CD4-positive, alpha-beta T cell treated with Interleukin-2 at 100 ng/mL for 4 hours (primary cell): ENCODE data around the gene PES1.
"Not testable (repeated sequence)": the region's sequence is repeated elsewhere in the genome, so short reads cannot be mapped to it uniquely, and the experiment has no call there.

Experiments
- DNase-seq: peaks from one replicate; pipeline ENCODE4 v3.0.0-alpha.2; 2020; ENCODE audit warnings: low spot score

PES1 gene

GRCh38 chr22:30591588-30592359 is at the start of gene PES1:
TSS of gene PES1 (minus strand) at chr22:30591910. CDS start at chr22:30591833, 77 bp downstream.
- peak; percentile 98 for DNase-seq

- DNase-seq = no peak
Observed at GRCh38 chr22:30640839-30641430, 49.2 kb upstream of the PES1 start.

GRCh38 chr22:30640361-30640760 is 48.7 kb upstream of the PES1 start:
- no peak for DNase-seq

GRCh38 chr22:30637701-30638114 is 46.0 kb upstream of the PES1 start:
- DNase-seq = no peak

- no peak for DNase-seq
Observed at GRCh38 chr22:30636226-30637077, 44.7 kb upstream of the PES1 start.

GRCh38 chr22:30635273-30636225 is 43.8 kb upstream of the PES1 start, which contains the start of gene SLC35E4:
TSS of gene SLC35E4 (plus strand) at chr22:30635781. CDS start at chr22:30636451, 670 bp downstream.
- peak; percentile 96 for DNase-seq

GRCh38 chr22:30634471-30635233 is 42.9 kb upstream of the PES1 start:
- peak; percentile 91 for DNase-seq

- not testable (repeated sequence) for DNase-seq
Observed at GRCh38 chr22:30631469-30631868, 39.8 kb upstream of the PES1 start.

- no peak for DNase-seq
Observed at GRCh38 chr22:30628491-30628890, 36.8 kb upstream of the PES1 start.

GRCh38 chr22:30627471-30627870 is 35.8 kb upstream of the PES1 start:
- no peak for DNase-seq

- DNase-seq = no peak
Observed at GRCh38 chr22:30626413-30626812, 34.7 kb upstream of the PES1 start.

- not testable (repeated sequence) for DNase-seq
Observed at GRCh38 chr22:30619909-30620308, 28.2 kb upstream of the PES1 start.

- DNase-seq = no peak
Observed at GRCh38 chr22:30617819-30618218, 26.1 kb upstream of the PES1 start.

GRCh38 chr22:30615543-30615954 is 23.8 kb upstream of the PES1 start:
- DNase-seq = no peak

- DNase-seq = no peak
Observed at GRCh38 chr22:30614879-30615278, 23.2 kb upstream of the PES1 start.

- DNase-seq = no peak
Observed at GRCh38 chr22:30614268-30614667, 22.6 kb upstream of the PES1 start.

- DNase-seq = no peak
Observed at GRCh38 chr22:30612789-30613188, 21.1 kb upstream of the PES1 start.

GRCh38 chr22:30611197-30611596 is 19.5 kb upstream of the PES1 start:
- DNase-seq = no peak

- no peak for DNase-seq
Observed at GRCh38 chr22:30610299-30610698, 18.6 kb upstream of the PES1 start.
